D341Med (cell line): ENCODE results near the gene SLC25A22.

Source experiments
- DNase-seq: peaks from one replicate; pipeline ENCODE4 v3.0.0; 2012; ENCODE audit warnings: low spot score

SLC25A22 gene

GRCh38 chr11:803467-803742, 5.3 kb upstream of the SLC25A22 start:
- DNase-seq, result no peak

GRCh38 chr11:802693-803466, 4.8 kb upstream of the SLC25A22 start:
- no peak for DNase-seq

- DNase-seq, result no peak
Measured at GRCh38 chr11:802018-802617, 4.0 kb upstream of the SLC25A22 start.

GRCh38 chr11:801097-801780, 3.2 kb upstream of the SLC25A22 start:
- no peak for DNase-seq

- DNase-seq, result no peak
Measured at GRCh38 chr11:800473-800872, 2.4 kb upstream of the SLC25A22 start.

GRCh38 chr11:799641-800316, 1.7 kb upstream of the SLC25A22 start:
- no peak for DNase-seq

- peak; percentile 87 for DNase-seq
Measured at GRCh38 chr11:797296-798092, 587 bp downstream of the SLC25A22 start.

- DNase-seq, result no peak
Measured at GRCh38 chr11:796565-797295, 1.4 kb downstream of the SLC25A22 start.

GRCh38 chr11:795634-796564, 2.2 kb downstream of the SLC25A22 start:
- peak; percentile 78 for DNase-seq

GRCh38 chr11:794766-795633, 3.1 kb downstream of the SLC25A22 start:
- peak; percentile 79 for DNase-seq

- DNase-seq, result no peak
Measured at GRCh38 chr11:794013-794765, 3.9 kb downstream of the SLC25A22 start.

GRCh38 chr11:793556-793955, 4.5 kb downstream of the SLC25A22 start:
- peak; percentile 71 for DNase-seq

- DNase-seq, result no peak
Measured at GRCh38 chr11:792873-793272, 5.2 kb downstream of the SLC25A22 start.

GRCh38 chr11:792535-792821, 5.6 kb downstream of the SLC25A22 start:
- no peak for DNase-seq

GRCh38 chr11:791658-792534, 6.2 kb downstream of the SLC25A22 start:
- no peak for DNase-seq

- no peak for DNase-seq
Measured at GRCh38 chr11:790721-791564, 7.1 kb downstream of the SLC25A22 start.

GRCh38 chr11:789943-790342, 8.1 kb downstream of the SLC25A22 start, which contains the start of gene CEND1:
CEND1 (minus strand) TSS chr11:790090; CDS start chr11:788576, 1,514 bp downstream.
- DNase-seq, result peak; percentile 81
